IMR-90 (cell line): ENCODE results near the gene TIMP1.

ENCODE experiments used
- BHLHE40 ChIP-seq: fragments of 150-350 bp; IDR thresholded peaks from 2 replicates; pipeline ENCODE4 v1.6.1; 2016; ENCODE audit warnings: mild to moderate bottlenecking, low read depth, low read length
- CEBPB ChIP-seq: IDR thresholded peaks from 2 replicates; pipeline ENCODE4 v1.6.1; 2012; ENCODE audit warnings: low read depth, low read length, improper control_type of control experiment
- CHD1 ChIP-seq: IDR thresholded peaks from 2 replicates; pipeline ENCODE4 v1.6.1; 2012; ENCODE audit warnings: low read depth, low read length, improper control_type of control experiment
- CTCF ChIP-seq: conservative IDR thresholded peaks from 2 replicates; pipeline ENCODE4 v1.5.1; 2012; ENCODE audit warnings: mild to moderate bottlenecking, low read depth, low read length, improper control_type of control experiment
- MXI1 ChIP-seq: IDR thresholded peaks from 2 replicates; pipeline ENCODE4 v1.6.1; 2012; ENCODE audit warnings: low read depth, mild to moderate bottlenecking, low read length, moderate library complexity, borderline replicate concordance
- POLR2A ChIP-seq: IDR thresholded peaks from 2 replicates; pipeline ENCODE4 v1.6.1; 2012; ENCODE audit warnings: mild to moderate bottlenecking, low read depth, low read length

DNA sequence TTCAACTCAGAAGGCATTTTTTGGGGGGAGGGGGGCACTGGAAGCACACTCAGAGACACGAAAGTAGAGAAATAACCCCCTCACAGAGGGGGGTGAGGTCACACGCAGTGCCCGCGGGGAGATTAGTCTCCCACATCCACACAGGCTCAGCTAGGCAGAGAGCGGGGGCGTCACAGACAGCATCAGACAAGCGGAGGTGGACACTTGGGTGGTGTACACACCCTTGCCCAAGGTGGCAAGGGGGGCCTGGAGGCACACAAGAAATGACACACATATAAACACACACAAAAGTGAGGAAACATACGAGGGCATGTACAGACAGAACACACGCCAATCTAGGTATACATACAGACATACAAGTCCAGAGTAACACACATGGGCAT lies 38.1 kb downstream of the TIMP1 start:
- TF ChIP-seq CTCF (no peak), CEBPB (no peak), POLR2A (no peak), CHD1 (no peak), BHLHE40 (no peak), MXI1 (no peak)
